Measurements from ENCODE around the gene ZNF536.
"Not testable (repeated sequence)": the region's sequence is repeated elsewhere in the genome, so short reads cannot be mapped to it uniquely, and the experiment has no call there.

The ZNF536 gene

DNA sequence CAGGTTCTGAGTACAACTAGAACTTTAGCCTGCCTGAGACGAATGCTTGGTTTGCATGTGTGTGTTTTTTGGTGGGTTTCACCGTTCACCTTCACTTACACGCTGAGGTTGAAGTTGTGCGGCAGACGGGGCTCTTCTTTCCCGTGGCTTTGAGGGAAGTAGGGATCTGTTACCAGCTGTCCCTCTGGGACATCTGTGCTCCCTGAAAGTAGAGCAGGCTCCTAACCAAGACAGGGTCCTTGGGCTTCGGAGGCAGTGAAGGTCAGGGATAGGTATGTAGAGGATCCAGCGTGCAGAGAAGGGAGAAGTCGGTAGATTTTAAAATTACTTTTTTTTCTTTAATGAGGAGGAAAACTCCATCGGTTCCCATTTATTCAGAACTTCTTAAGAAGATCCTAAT lies 48.7 kb downstream of the ZNF536 start:
- DNase-seq = no peak

DNA sequence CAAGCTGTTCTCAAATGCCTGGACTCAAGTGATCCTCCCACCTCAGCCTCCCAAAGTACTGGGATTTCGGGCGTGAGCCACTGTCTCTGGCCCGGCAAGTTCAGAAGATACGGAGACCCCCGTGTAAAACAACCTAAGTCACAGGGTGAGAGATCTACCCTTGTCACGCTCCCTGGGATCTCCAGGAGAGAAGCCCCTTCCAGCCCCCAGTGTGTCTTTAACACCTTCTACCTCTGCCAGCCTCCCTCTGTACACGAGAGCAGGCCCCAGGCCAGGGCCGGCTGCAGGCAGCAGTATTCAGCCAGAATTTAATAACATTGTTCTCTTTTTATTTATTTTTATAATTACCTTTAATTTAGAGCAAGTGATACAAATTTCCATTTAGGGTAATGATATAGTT lies 49.4 kb downstream of the ZNF536 start:
- DNase-seq = no peak

DNA sequence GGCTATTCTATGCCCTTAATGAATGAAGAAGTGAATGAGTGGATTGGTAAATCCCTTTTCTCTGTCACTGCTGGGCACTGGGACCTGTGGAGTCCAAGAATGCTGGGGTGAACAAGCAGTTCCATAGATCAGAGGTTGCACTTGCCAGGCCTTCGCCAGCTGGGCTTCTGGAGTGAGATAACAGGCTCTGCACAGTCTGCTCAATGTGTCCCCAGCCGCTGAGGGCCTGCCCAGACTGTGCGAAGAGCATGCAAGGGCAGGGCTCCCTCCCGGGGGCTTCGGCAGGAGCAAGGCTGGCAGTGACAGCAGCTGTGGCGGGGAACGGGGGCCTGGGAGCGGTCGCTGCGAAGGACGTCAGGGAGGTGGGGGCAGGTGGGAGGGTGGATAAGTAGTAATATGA lies 51.3 kb downstream of the ZNF536 start:
- no peak for DNase-seq

DNA sequence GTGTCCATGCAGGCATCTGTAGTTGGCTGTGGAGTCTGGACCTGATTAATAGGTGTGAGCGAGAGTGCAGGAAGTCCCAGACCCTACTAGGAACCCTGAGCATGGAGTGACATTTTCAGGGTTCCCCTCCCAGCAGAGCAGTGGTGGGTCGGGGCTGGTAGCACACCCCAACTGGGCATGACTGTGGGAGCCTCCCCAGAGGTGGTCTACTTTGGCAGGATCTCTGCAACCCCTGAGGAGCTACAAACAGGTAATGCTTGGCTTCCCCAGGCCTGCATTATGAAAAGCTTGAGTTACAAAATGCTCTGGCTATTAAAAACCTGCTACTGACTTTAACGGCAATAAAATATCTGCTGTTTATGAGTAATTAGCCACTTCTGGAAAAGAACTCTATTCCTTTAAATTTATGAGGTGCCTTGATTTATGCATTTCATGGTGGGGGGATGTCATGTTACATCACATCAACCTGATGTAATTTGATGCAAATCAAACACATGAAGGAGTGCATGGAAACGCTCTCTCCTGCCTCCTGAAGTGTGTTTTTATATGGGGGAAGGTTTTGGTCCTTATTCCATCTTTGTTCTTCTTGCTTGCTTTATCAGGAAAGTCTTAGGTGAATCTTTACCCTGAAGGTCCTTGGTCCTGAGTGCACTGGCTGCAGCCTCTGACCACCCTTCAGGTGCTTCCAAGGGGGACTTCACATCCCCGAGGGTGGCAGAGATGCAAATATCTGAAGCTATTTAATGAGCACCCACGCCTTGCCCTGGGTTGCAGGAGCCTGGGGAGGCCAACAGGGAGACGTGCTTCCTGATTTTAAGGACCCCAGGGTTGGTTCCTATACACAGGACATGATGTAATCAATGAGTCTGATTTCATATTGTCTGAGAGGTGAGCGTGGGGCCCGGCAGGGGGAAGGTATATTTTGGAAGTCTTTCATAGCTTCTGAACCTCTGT lies 54.0 kb downstream of the ZNF536 start:
- no peak for DNase-seq

DNA sequence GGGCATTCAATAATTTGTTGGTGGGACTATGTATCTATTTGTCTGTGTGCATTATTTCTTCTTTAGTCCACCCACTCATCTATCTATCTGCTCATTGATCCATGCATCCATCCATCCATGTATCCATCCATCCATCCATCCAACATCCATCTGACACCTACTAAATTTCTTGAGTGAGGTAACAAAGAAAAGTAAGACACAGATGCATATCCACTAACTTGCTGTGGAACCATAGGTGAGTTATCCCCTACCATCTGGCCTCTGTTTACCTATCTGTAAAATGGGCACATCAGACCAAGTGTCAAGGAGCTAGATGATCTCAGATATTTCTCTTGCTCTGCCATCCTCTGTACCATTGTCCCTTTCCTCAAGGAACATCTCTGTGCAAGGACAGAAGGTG lies 54.7 kb downstream of the ZNF536 start:
- no peak for DNase-seq

DNA sequence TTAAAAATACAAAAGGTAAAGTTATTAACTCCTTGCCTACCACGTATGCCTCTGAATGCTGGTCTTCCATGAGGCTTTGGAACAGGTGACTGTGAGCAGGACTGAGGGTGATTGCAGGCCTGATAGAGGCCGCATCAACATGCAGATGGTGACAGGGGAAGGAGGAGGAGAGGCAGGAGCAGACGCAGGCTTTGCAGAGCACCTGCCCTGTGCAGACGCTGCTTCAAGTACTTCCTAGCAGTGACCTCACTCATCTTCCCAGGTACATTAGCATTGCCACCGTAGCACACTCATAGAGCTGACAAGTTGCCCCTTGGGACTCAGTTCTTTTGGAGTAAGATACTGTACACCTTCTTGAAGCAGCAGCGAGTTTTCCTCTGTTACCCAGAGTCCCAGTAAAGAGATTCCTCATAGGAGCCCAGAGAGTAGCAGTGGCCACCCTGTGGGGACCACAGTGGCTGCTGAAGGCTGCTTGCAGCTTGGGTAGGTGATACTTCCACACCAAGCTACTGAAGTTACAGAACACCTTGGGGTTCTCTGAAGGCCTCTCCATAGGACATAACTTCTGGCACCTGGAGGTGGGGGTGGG lies 56.0 kb downstream of the ZNF536 start:
- no peak for DNase-seq

DNA sequence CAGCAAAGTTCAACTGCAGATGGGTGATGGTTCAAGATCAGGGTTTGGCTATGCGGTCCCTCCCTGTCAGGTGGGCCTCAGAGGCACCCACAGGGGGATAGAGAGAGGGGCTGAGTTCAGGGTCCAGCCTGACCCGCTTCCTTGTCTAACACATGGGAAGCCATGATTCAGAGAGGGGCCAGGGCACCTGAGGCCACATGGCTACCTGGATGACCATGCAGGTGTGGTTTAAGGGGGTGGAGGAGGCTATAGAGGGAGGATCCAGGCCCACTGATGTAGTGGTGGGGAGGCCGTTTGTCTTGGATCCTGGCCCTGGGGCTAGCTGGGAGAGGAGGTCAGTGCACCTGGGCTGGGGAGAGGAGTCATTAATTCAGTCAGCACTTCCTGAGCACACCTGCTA lies 56.7 kb downstream of the ZNF536 start:
- no peak for DNase-seq

DNA sequence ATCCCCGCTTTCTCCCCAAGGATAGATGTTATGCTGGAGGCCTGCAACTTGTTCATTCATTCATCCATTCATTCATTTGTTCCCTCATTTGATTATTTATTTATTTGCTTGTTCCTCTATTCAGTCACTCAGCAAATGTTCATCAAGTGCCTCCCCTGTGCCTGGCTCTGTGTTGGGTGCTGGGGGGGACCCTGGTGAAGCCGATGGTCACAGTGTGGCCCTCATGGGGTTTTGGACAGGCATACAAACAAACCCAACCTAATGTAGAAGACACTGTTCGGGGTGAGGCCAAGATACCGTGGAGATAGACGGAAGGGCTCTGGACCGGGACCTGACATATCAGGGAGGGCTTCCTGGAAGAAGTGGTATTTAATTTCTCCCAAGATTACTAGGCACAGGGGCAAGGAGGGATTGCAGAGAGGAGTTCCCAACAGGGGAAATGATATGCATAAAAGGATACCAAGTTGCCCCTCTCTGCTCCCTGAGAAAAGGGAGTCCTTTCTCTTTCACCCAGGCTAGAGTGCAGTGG lies 58.1 kb downstream of the ZNF536 start:
- DNase-seq = no peak

DNA sequence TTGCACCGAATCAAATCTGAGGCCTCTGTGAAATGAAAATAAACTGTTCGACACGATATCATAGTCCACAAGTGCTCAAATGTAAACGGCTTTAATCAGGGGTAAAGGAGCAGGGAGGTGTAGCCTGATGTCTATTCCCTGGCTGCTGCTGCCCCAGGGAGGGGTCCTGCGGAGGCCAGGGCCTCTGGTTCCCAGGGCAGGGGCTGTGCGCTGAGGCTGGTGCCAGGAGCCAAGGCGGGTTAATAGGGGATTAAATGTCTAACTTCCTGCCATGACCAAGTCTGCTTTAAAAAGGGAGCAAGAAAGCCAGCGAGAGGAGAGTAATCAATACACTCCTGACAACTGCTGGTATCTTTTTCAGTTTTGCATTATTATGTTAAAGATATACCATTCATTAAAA lies 59.4 kb downstream of the ZNF536 start:
- DNase-seq = no peak

DNA sequence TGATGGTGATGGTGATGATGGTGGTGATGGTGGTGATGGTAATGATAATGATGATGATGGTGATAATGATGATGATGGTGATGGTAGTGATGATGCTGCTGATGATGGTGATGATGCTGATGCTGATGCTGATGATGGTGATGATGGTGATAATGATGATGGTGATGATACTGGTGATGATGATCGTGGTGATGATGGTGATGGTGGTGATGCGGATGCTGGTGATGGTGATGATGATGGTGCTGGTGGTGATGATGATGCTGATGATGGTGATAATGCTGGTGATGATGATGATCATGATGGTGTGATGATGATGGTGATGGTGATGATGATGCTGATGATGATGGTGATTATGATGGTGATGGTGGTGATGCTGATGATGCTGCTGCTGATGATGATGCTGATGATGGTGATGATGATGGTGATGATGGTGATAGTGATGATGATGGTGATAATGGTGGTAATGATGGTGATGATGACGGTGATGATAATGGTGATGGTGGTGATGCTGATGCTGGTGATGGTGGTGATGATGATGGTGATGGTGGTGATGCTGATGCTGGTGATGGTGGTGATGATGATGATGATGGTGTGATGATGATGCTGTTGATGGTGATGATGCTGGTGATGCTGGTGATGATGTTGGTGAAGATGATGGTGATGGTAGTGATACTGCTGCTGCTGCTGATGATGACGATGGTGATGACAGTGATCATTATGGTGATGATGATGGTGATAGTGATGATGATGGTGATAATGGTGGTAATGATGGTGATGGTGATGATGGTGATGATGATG lies 62.8 kb downstream of the ZNF536 start:
- no peak for DNase-seq

DNA sequence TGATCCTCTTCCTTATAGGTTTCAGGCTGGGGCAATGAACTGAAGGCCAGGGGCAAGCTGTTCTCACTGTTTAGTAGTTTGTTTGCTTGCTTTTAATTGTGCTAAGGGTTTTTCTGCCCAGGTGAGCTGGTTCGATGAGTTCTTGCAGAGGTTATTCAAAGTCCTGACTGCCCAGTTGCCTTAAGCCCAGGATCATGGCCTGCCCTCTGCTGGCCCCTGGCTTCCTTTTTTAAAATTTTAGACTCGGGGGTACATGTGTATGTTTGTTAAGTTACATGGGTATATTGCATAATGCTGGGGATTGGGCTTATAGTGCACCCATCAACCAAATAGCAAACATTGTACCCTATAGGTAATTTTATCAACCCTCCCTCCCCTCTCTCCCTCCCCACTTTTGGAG lies 65.7 kb downstream of the ZNF536 start:
- no peak for DNase-seq

DNA sequence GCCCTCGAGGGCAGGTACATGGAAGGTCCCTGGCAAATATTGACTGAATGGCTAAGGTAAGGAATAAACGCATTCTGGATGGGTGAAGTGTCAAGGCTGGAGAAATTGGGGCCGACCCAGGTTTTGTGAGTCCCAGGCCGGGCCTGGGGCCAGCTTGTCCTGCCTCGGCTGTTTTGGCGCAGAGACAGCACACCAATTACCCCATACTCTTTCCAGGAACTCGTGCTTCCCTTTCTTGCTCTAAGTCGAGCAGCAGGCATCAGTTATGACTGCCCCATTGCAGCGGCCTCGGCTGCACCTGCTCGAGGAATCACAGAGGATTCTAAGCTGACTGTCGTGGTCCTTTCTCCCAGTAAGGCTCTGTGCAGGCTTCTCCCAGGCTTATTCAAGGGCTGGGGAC lies 67.1 kb downstream of the ZNF536 start:
- no peak for DNase-seq

DNA sequence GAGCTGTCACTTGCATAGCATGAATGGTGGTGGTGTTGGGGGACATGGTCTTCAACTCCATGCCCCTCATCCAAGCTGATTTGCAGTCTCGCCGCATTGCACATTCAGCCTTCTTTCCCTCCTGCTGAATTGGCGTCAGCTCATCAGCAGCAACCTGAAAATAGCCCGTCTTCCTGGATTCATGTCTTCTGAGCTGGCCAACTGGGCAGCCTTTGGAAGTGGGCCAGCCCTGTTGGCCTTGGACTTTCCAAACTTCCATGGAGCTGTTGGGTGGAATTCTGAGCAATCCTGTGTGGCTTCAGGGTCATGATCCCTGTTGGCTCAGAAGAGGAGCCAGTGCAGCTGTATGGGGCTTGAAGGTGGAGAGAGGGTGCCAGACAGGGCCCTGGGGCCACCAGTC lies 68.8 kb downstream of the ZNF536 start:
- no peak for DNase-seq

DNA sequence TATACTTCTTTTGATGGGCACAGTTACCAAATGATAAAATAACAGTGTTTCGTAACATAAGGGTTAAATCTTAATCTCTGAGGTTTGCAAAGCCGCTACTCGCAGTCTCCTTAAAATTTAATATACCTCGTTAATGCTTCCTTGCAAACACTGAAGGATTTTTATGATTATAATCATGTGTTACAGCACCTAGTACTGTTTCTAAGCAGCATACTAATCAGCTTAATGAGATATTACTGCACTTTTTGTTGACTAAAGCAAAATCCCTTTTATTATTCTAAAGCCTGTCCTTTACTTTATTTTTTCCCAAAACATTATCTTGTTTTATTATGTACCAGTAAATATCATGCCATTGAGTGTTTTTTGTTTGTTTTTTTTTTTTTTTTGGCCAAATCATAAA lies 70.5 kb downstream of the ZNF536 start:
- DNase-seq = no peak

DNA sequence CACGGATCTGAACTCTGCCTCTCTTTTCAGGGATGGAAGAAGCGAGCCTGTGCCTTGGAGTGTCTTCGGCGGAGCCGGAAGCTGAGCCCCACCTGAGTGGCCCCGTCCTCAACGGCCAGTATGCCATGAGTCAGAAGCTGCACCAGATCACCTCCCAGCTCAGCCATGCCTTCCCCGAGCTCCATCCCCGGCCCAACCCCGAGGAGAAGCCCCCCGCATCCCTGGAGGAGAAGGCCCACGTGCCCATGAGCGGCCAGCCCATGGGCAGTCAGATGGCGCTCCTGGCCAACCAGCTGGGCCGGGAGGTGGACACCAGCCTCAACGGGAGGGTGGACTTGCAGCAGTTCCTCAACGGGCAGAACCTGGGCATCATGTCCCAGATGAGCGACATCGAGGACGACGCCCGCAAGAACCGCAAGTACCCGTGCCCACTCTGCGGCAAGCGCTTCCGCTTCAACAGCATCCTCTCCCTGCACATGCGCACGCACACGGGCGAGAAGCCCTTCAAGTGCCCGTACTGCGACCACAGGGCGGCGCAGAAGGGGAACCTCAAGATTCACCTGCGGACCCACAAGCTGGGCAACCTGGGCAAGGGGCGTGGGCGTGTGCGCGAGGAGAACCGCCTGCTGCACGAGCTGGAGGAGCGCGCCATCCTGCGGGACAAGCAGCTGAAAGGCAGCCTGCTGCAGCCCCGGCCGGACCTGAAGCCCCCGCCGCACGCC lies 71.5 kb downstream of the ZNF536 start:
- DNase-seq = no peak

DNA sequence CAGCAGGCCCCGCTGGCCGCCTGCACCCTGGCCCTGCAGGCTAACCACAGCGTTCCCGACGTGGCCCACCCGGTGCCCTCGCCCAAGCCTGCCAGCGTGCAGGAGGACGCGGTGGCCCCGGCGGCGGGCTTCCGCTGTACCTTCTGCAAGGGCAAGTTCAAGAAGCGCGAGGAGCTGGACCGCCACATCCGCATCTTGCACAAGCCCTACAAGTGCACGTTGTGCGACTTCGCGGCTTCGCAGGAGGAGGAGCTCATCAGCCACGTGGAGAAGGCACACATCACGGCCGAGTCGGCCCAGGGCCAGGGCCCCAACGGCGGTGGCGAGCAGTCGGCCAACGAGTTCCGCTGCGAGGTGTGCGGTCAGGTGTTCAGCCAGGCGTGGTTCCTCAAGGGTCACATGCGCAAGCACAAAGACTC lies 72.1 kb downstream of the ZNF536 start:
- DNase-seq = no peak

DNA sequence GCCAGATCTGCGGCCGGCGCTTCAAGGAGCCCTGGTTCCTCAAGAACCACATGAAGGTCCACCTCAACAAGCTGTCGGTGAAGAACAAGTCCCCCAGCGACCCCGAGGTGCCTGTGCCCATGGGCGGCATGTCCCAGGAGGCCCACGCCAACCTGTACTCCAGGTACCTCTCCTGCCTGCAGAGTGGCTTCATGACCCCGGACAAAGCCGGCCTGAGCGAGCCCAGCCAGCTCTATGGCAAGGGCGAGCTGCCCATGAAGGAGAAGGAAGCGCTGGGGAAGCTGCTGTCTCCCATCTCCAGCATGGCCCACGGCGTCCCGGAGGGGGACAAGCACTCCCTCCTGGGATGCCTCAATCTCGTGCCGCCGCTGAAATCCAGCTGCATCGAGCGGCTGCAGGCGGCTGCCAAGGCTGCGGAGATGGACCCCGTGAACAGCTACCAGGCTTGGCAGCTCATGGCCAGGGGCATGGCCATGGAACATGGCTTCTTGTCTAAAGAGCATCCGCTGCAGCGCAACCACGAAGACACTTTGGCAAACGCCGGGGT lies 72.6 kb downstream of the ZNF536 start:
- DNase-seq = no peak

DNA sequence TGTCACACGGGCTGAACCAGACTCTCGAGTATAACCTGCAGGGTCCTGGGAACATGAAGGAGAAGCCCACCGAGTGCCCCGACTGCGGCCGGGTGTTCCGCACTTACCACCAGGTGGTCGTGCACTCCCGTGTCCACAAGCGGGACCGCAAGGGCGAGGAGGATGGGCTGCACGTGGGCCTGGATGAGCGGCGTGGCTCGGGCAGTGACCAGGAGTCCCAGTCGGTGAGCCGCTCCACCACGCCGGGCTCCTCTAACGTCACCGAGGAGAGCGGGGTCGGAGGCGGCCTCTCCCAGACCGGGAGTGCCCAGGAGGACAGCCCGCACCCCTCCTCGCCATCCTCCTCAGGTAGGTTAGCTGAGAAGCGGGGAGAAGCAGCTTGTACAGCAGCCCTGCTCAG lies 73.2 kb downstream of the ZNF536 start:
- DNase-seq = no peak

DNA sequence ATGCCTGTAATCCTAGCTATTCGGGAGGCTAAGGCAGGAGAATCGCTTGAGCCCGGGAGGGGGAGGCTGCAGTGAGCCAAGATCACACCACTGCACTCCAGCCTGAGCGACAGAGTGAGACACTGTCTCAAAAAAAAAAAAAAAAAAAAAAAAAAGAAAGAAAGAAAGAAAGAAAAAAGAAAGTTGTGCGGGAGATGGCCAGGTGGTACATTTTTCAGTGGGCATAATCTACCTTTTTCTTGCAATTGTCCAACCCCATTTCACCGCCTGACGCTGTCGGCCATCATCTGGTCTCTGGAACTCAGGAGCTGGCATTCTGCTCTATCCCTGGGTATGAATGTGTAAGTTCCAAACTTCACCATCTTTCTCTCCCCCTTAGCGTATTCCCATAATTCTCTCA lies 73.9 kb downstream of the ZNF536 start:
- DNase-seq = not testable (repeated sequence)

DNA sequence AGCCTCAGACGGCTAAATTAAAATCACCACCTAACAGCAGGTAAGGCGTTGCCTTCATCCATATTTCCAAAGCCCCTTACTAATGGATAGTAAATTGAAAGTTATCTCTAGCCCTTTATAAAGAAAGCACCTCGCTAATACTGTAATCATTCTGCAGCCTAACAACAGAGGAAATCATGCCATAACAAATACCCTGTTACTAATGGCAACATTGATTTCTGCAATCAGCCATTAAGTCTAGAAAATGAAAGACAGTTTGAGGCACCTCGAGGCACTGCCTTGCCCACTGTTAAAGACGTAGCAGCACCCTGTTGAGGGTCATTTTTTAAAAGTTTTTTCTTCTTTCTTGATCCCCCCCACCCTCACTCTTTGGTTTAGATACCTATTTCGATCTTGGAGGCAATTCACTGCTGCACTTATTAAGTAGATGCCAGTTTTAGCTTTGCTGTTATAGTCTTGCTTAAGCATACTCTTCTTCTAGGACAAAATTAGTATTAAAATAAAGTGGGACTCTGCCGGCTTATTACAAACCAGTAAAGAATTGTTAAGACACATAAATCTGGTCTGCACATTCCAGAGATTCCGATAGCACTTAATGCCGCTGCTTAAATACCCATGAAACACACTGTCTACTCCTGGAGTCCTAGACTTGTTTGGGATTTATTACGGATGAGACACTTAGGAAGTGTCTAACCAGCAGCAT lies 74.8 kb downstream of the ZNF536 start:
- DNase-seq = no peak

DNA sequence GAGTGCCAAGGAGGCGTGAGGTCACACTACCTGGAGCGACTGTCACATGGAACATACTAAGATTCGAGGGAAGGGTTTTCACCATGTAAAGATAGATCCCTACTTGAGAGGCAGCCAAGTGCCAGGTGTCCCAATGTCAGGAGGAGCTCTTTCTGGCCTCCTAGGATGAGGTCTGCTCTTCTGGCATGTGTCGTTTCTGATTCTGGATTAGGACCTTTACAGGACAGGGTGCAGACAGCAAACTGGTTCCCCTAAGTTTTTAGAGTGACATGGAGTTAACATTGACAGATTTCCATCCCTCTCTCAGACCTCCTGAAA lies 75.3 kb downstream of the ZNF536 start:
- DNase-seq = no peak
